H1 (cell line): Measurements from ENCODE around the gene OBI1. TPM values are rescaled to one million over a fixed set of nuclear protein-coding genes. Genes with fewer than 3 reads are reported as not detected.

ENCODE experiments used
- CTCF ChIA-PET: fragments of 300-600 bp; sonication (Branson Sonifier 250); formaldehyde crosslinking; loops from one replicate; lab custom pipeline; 2021; ENCODE audit not compliant: partially characterized antibody; lab: Charles Lee
- POLR2A ChIA-PET: fragments of 300-600 bp; sonication (Branson Sonifier 250); formaldehyde crosslinking; loops from one replicate; lab custom pipeline; 2021; ENCODE audit warnings: inconsistent platforms; ENCODE audit not compliant: partially characterized antibody; lab: Charles Lee
- DNase-seq, 2 experiments: peaks; one replicate each; pipeline versions ENCODE4 v3.0.0 to v3.0.0-alpha.2; 2010 to 2022; ENCODE audit warnings: low spot score in 2 of 2, low read depth in 1 of 2, mixed read lengths in 1 of 2
- FAIRE-seq: peaks from 2 replicates; lab custom pipeline; 2011; peaks lifted over from hg19 to GRCh38; lab: Jason Lieb, UNC
- H2AFZ ChIP-seq: 2 replicates; pipeline ENCODE4 v1.8.1; 2012; ENCODE audit warnings: low read length, inconsistent platforms
- H2AK5ac ChIP-seq: 2 replicates; pipeline ENCODE4 v1.6.1; 2013; ENCODE audit warnings: low read depth, low read length
- H2BK120ac ChIP-seq: replicated peaks from 2 replicates; pipeline ENCODE3; 2013; ENCODE audit warnings: low read depth, low read length, inconsistent platforms
- H2BK12ac ChIP-seq: 2 replicates; pipeline ENCODE4 v1.6.1; 2013; ENCODE audit warnings: low read depth, low read length
- H2BK15ac ChIP-seq: 2 replicates; pipeline ENCODE4 v1.6.1; 2013; ENCODE audit warnings: low read length
- H2BK20ac ChIP-seq: 2 replicates; pipeline ENCODE4 v1.6.1; 2013; ENCODE audit warnings: low read length
- H2BK5ac ChIP-seq: 2 replicates; pipeline ENCODE4 v1.6.1; 2013; ENCODE audit warnings: low read depth, low read length
- H3K14ac ChIP-seq: 2 replicates; pipeline ENCODE4 v1.6.1; 2013; ENCODE audit warnings: inconsistent platforms; ENCODE audit not compliant: insufficient read length
- H3K18ac ChIP-seq: 2 replicates; pipeline ENCODE4 v1.6.1; 2013; ENCODE audit warnings: low read length; ENCODE audit errors: extremely low read depth
- H3K23ac ChIP-seq: 2 replicates; pipeline ENCODE4 v1.6.1; 2013; ENCODE audit warnings: inconsistent platforms; ENCODE audit not compliant: insufficient read length
- H3K23me2 ChIP-seq: 2 replicates; pipeline ENCODE4 v1.6.1; 2013; ENCODE audit warnings: low read depth, low read length
- H3K27ac ChIP-seq: 2 replicates; pipeline ENCODE4 v1.6.1; 2011; ENCODE audit warnings: low read depth, low read length, inconsistent platforms
- H3K27me3 ChIP-seq, 4 experiments: replicated peaks in 1 of 4; 1 replicate in 1 of 4; 2 replicates in 3 of 4; pipeline versions ENCODE4 v1.6.1 to v1.8.1; 2011 to 2013; ENCODE audit warnings: low read length in 3 of 4, mild to moderate bottlenecking in 3 of 4, inconsistent platforms in 2 of 4, mixed read lengths in 2 of 4, moderate library complexity in 1 of 4; ENCODE audit not compliant: control insufficient read depth in 3 of 4, insufficient read depth in 3 of 4; ENCODE audit errors: extremely low read depth in 1 of 4
- H3K36me3 ChIP-seq, 4 experiments: 2 replicates each; pipeline versions ENCODE4 v1.6.1 to v1.8.1; 2011 to 2013; ENCODE audit warnings: mild to moderate bottlenecking in 4 of 4, low read length in 3 of 4, moderate library complexity in 2 of 4, control low read depth in 1 of 4, inconsistent platforms in 1 of 4; ENCODE audit not compliant: insufficient read depth in 4 of 4, control insufficient read depth in 2 of 4
- H3K4ac ChIP-seq: replicated peaks from 2 replicates; pipeline ENCODE3; 2013; ENCODE audit warnings: low read length, low read depth, mixed read lengths, inconsistent platforms; ENCODE audit not compliant: insufficient read length
- H3K4me1 ChIP-seq, 4 experiments: replicated peaks in 1 of 4; 1 replicate in 1 of 4; 2 replicates in 3 of 4; pipeline versions ENCODE4 v1.6.1 to v1.8.1; 2011 to 2013; ENCODE audit warnings: low read length in 3 of 4, inconsistent platforms in 2 of 4, mixed read lengths in 1 of 4; ENCODE audit not compliant: insufficient read depth in 4 of 4, control insufficient read depth in 3 of 4
- H3K4me2 ChIP-seq, 2 experiments: 2 replicates each; pipeline versions ENCODE4 v1.6.1 to v1.8.1; 2011 to 2013; ENCODE audit warnings: low read depth in 2 of 2, low read length in 2 of 2, control low read depth in 1 of 2, inconsistent platforms in 1 of 2, mild to moderate bottlenecking in 1 of 2; ENCODE audit not compliant: insufficient read depth in 1 of 2
- H3K4me3 ChIP-seq, 4 experiments: fragments of 200-600, 300-600 bp in 1 of 4; sonication (generic), shearing (Covaris generic), sonication (Bioruptor Twin) in 1 of 4; 2 replicates each; pipeline versions ENCODE4 v1.5.1 to v1.8.1; 2011 to 2016; ENCODE audit warnings: low read length in 4 of 4, low read depth in 3 of 4, control low read depth in 2 of 4, inconsistent platforms in 2 of 4, mild to moderate bottlenecking in 2 of 4, mixed read lengths in 1 of 4, moderate library complexity in 1 of 4; ENCODE audit not compliant: insufficient read depth in 2 of 4; ENCODE audit errors: extremely low read depth in 1 of 4
- H3K56ac ChIP-seq: replicated peaks from 2 replicates; pipeline ENCODE3; 2013; ENCODE audit warnings: low read depth, mild to moderate bottlenecking, mixed read lengths, low read length, inconsistent platforms; ENCODE audit not compliant: insufficient read length
- H3K79me1 ChIP-seq: 2 replicates; pipeline ENCODE4 v1.6.1; 2013; ENCODE audit warnings: low read depth, low read length, control low read depth
- H3K79me2 ChIP-seq, 2 experiments: 2 replicates each; pipeline versions ENCODE4 v1.6.1 to v1.8.1; 2012 to 2013; ENCODE audit warnings: low read length in 2 of 2, mild to moderate bottlenecking in 2 of 2, inconsistent platforms in 1 of 2; ENCODE audit not compliant: insufficient read depth in 2 of 2, control insufficient read depth in 1 of 2
- H3K9ac ChIP-seq, 4 experiments: replicated peaks in 1 of 4; 1 replicate in 1 of 4; 2 replicates in 3 of 4; pipeline versions ENCODE4 v1.6.1 to v1.8.1; 2011 to 2013; ENCODE audit warnings: low read depth in 3 of 4, low read length in 3 of 4, control low read depth in 2 of 4, mild to moderate bottlenecking in 2 of 4, moderate library complexity in 2 of 4, inconsistent platforms in 1 of 4; ENCODE audit errors: extremely low read depth in 1 of 4
- H3K9me3 ChIP-seq, 2 experiments: 2 replicates each; pipeline versions ENCODE4 v1.6.1 to v1.8.1; 2012 to 2013; ENCODE audit warnings: mild to moderate bottlenecking in 2 of 2, moderate library complexity in 2 of 2, control low read depth in 1 of 2, inconsistent platforms in 1 of 2, low read depth in 1 of 2, low read length in 1 of 2, mixed read lengths in 1 of 2; ENCODE audit not compliant: insufficient read depth in 2 of 2
- H4K20me1 ChIP-seq, 2 experiments: replicated peaks in 1 of 2; 2 replicates each; pipeline versions ENCODE3 to v1.8.1; 2011 to 2013; ENCODE audit warnings: inconsistent platforms in 2 of 2, low read length in 2 of 2, mild to moderate bottlenecking in 1 of 2; ENCODE audit not compliant: insufficient read depth in 2 of 2, control insufficient read depth in 1 of 2
- H4K5ac ChIP-seq: 2 replicates; pipeline ENCODE4 v1.6.1; 2013; ENCODE audit warnings: low read length, low read depth, mixed read lengths, inconsistent platforms; ENCODE audit not compliant: insufficient read length
- H4K8ac ChIP-seq: 2 replicates; pipeline ENCODE4 v1.8.0; 2013; ENCODE audit warnings: mild to moderate bottlenecking, moderate library complexity, low read length, inconsistent platforms; ENCODE audit not compliant: insufficient read depth; ENCODE audit errors: extremely low read depth
- H4K91ac ChIP-seq: replicated peaks from 2 replicates; pipeline ENCODE3; 2013; ENCODE audit warnings: low read length, mixed read lengths, inconsistent platforms; ENCODE audit not compliant: insufficient read length
- CTBP2 ChIP-seq: IDR thresholded peaks from 2 replicates; pipeline ENCODE4 v1.7.0; 2011; ENCODE audit warnings: borderline replicate concordance, mild to moderate bottlenecking, moderate library complexity, mixed read lengths, low read length; ENCODE audit not compliant: insufficient read depth, insufficient read length
- CTCF ChIP-seq, 3 experiments: IDR thresholded peaks; 1 replicate in 2 of 3; 2 replicates in 1 of 3; pipeline versions ENCODE4 v1.5.1 to v1.6.1; 2011; ENCODE audit warnings: low read length in 3 of 3, mild to moderate bottlenecking in 3 of 3, inconsistent platforms in 2 of 3, low read depth in 1 of 3, moderate library complexity in 1 of 3; ENCODE audit not compliant: insufficient read depth in 1 of 3; ENCODE audit errors: control extremely low read depth in 1 of 3
- HDAC2 ChIP-seq, 2 experiments: fragments of 300-600 bp in 1 of 2; sonication (generic) in 1 of 2; IDR thresholded peaks; 2 replicates each; pipeline ENCODE4 v1.6.1; 2011 to 2012; ENCODE audit warnings: low read depth in 2 of 2, low read length in 2 of 2, mild to moderate bottlenecking in 2 of 2, moderate library complexity in 2 of 2, borderline replicate concordance in 1 of 2, inconsistent platforms in 1 of 2
- HDAC6 ChIP-seq: IDR thresholded peaks from one replicate; pipeline ENCODE4 v1.7.1; 2012; ENCODE audit warnings: low read depth, mild to moderate bottlenecking, inconsistent platforms, low read length, moderate library complexity
- RNF2 ChIP-seq: fragments of 200-900, 300-1000 bp; sonication (generic); IDR thresholded peaks from 2 replicates; pipeline ENCODE4 v1.7.1; 2016; ENCODE audit warnings: borderline replicate concordance, low read depth, mild to moderate bottlenecking, antibody characterized with exemption, low read length; ENCODE audit not compliant: poor library complexity, severe bottlenecking; ENCODE audit errors: missing control alignments
- SIRT6 ChIP-seq: IDR thresholded peaks from one replicate; pipeline ENCODE4 v1.7.1; 2012; ENCODE audit warnings: low read length, inconsistent platforms
- SP4 ChIP-seq: IDR thresholded peaks from 2 replicates; pipeline ENCODE4 v1.6.1; 2012; ENCODE audit warnings: low read length, inconsistent platforms
- WGBS, 2 experiments: shearing (Covaris generic) in 1 of 2; methylation state at CpG; one replicate each; pipeline versions ENCODE4 v1.1.6 to v1.1.7; 2013 to 2015; ENCODE audit warnings: low lambda C conversion rate in 2 of 2, mixed read lengths in 2 of 2, inconsistent platforms in 1 of 2, low coverage in 1 of 2, missing lambda C conversion rate in 1 of 2; ENCODE audit not compliant: insufficient replicate concordance in 2 of 2, insufficient coverage in 1 of 2, insufficient read length in 1 of 2; ENCODE audit errors: extremely low coverage in 1 of 2, missing lambda C conversion rate in 1 of 2; 5-methylcytosine and 5-hydroxymethylcytosine counted together
- polyA plus RNA-seq, 7 experiments: library from polyadenylated mRNA; depleted of rRNA in 3 of 7; stranded (reverse) in 5 of 7; unstranded in 2 of 7; fragments of >200 nt in 5 of 7; fragments of 200-250 nt in 2 of 7; gene quantifications; 1 replicate in 5 of 7; 2 replicates in 1 of 7; 4 replicates in 1 of 7; pipeline versions ENCODE4 v1.2.1 to v1.2.3, GENCODE V29; 2011 to 2013; ENCODE audit warnings: missing spikeins in 2 of 7, mixed read lengths in 2 of 7
- total RNA-seq: library from RNA; stranded (reverse); fragmentation: NEBNext Ultra II Directional; extraction: Animal tissue kit (Norgen Biotek cat#: 25700); gene quantifications from 2 replicates; pipeline ENCODE4 v1.2.1, GENCODE V29; 2021
- TF ChIP-seq, protein P1 (sequence below): IDR thresholded peaks from 2 replicates; pipeline ENCODE4 v1.6.1; 2011; ENCODE audit warnings: low read depth, mild to moderate bottlenecking, low read length; ENCODE audit not compliant: insufficient read depth

Gene OBI1
- total and polyA plus RNA-seq, 2 of the 8 experiments (the other 6 are each of a cell fraction or from before 2014, with no cell fraction given) = 7.1 to 14.3 TPM

DNA sequence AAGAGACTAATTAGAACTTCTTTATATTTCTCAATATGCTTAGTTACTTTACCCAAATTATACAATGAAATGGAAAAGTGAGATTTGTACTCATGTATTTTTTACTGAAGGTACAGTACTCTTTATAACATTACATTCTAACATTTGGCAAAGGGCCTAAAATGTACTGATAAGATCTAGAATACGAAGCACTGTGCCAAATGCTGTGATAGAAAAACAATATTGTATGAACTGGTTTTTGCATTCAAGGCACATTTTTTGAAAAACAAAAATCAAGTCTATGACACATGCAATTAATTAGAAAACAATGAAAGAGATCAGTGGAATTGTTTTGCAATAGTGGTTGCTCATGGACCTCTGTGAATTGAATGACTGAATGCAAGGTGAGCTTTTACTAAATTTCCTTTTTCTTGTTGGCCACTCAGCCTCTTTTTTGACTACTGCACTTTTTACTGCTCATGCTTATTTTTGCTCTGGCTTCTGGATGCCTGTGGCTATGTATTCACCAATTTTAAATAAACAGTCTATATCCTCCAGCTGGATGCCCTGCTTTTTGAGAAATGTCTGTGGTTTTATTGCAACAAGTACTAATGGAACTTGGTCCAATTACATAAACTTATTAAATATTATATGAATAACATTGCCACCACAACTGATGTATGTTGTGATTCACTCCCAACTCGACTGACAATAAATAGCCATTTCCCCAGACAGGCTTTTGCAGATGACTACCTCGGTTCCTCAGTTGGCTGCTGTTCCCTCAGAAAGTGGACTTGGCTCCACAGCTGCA is 41.4 kb upstream of the OBI1 start:
- Histone ChIP-seq H3K23ac (no peak overlapping the region), H3K4me1 (no peaks in the 10 kb centered on the region), H3K36me3 (no peaks in the 10 kb centered on the region)
- TF ChIP-seq CTCF (IDR thresholded peaks at IDR 0.05; ENCODE audit: control extremely low read depth in 1 of 3, insufficient read depth in 1 of 3, low read depth in 1 of 3, low read length in 3 of 3) (no peak), HDAC6 (no peak), CTBP2 (no peak), SIRT6 (no peak), HDAC2 (IDR thresholded peaks at IDR 0.05; ENCODE audit: borderline replicate concordance in 1 of 2, low read depth in 2 of 2, low read length in 2 of 2) (no peak), RNF2 (no peak), SP4 (no peak)
- TF ChIP-seq, protein P1, sequence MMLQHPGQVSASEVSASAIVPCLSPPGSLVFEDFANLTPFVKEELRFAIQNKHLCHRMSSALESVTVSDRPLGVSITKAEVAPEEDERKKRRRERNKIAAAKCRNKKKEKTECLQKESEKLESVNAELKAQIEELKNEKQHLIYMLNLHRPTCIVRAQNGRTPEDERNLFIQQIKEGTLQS = no peak

More for the DNA sequence above, 41.4 kb upstream of the OBI1 start:
- Histone ChIP-seq H3K27ac (no peak overlapping the region), H3K4me3 (no peak overlapping the region), H3K14ac (no peak overlapping the region), H3K79me2 (no peaks in the 10 kb centered on the region), H4K91ac (no peak overlapping the region), H3K4me2 (no peak overlapping the region), H3K4ac (no peak overlapping the region), H3K9ac (no peak overlapping the region), H2BK12ac (no peak overlapping the region), H3K27me3 (no peaks in the 10 kb centered on the region), H3K56ac (no peak overlapping the region), H3K18ac (no peak overlapping the region), H2BK120ac (no peak overlapping the region), H2BK20ac (no peak overlapping the region), H4K8ac (no peak overlapping the region), H2AK5ac (no peak overlapping the region), H2BK15ac (no peak overlapping the region), H2AFZ (no peak overlapping the region), H2BK5ac (no peak overlapping the region), H3K9me3 (no peaks in the 10 kb centered on the region; a peak in 1 of 4 replicates), H4K20me1 (no peaks in the 10 kb centered on the region), H4K5ac (no peak overlapping the region), H3K23me2 (no peaks in the 10 kb centered on the region), H3K79me1 (no peaks in the 10 kb centered on the region)
- POLR2A ChIA-PET = no interaction called here
- no peak for FAIRE-seq
- CTCF ChIA-PET = no interaction called here
- no peak for DNase-seq
- 60% methylated on average over 3 of the region's 3 CpGs; no CpG with 5 or more reads in 1 of the 2 experiments for WGBS, 2 experiments
